ENCODE measurements around the gene LMNA. TPM values are rescaled to one million over a fixed set of nuclear protein-coding genes. Genes with fewer than 3 reads are reported as not detected.

The LMNA gene
- total and polyA plus RNA-seq, 7 experiments from 2014 or later, result 0.20 to 470 (median 11.8) TPM; not detected in 1

GRCh38 chr1:156089704-156090103 is 24.8 kb upstream of the LMNA start:
- peak overlapping the region in 1 of 9 donors; percentile 38 for H3K27ac Mint-ChIP-seq
- no peak overlapping the region for H3K27ac ChIP-seq (ENCODE audit: low read depth, low read length)
- no peak for ATAC-seq
- intact Hi-C loops (cut with micrococcal nuclease), result loop anchor here (1.0 to 5.0 kb wide), 5 partner anchors 17 to 358 kb away; no protein-coding TSS in a partner anchor
- H3K36me3 ChIP-seq (ENCODE audit: control insufficient read depth in 2 of 3, insufficient read depth in 3 of 3, low read length in 3 of 3), result no peaks in the 10 kb centered on the region
- H3K27me3 Mint-ChIP-seq, result peaks cover 14 to 65% (median 28%) of the 10 kb centered on the region in 5 donors
- CTCF ChIA-PET, result interaction anchor here (0.6 to 20.3 kb wide), 8 partner anchors 9 to 137 kb away, joined by 3 to 340 read pairs (median 4); no protein-coding TSS in a partner anchor
- DNase-seq, result no peak
- H3K9me3 ChIP-seq (ENCODE audit: control insufficient read depth in 2 of 3, low read length in 3 of 3), result no peaks in the 10 kb centered on the region
- no peaks in the 10 kb centered on the region for H3K36me3 Mint-ChIP-seq
- H3K9me3 Mint-ChIP-seq, result no peaks in the 10 kb centered on the region
- POLR2A ChIA-PET, result interaction anchor here (3.7 kb wide), 1 partner anchor 40 kb away, joined by 24 read pairs; no protein-coding TSS in a partner anchor
- peaks cover 2 to 7% of the 10 kb centered on the region in 2 donors for H3K27me3 ChIP-seq (ENCODE audit: control insufficient read depth in 2 of 2, insufficient read depth in 2 of 2, low read length in 2 of 2)
- H3K4me1 ChIP-seq (ENCODE audit: control insufficient read depth in 2 of 2, insufficient read depth in 2 of 2, low read length in 2 of 2), result no peaks in the 10 kb centered on the region
- no peak overlapping the region for H3K4me3 ChIP-seq (ENCODE audit: low read length)
- H3K4me1 Mint-ChIP-seq, result peaks cover 0 to 8% (median 6%) of the 10 kb centered on the region in 7 donors
- no peak overlapping the region for H3K4me3 Mint-ChIP-seq

GRCh38 chr1:156090138-156090839 is 24.2 kb upstream of the LMNA start:
- H3K4me3 Mint-ChIP-seq, result no peak overlapping the region
- H3K27ac Mint-ChIP-seq, result peak overlapping the region in 4 of 9 donors; percentile 3 to 70 (median 24)

GRCh38 chr1:156090840-156091188 is 23.7 kb upstream of the LMNA start:
- Mint-ChIP-seq H3K4me1 (peaks cover 5 to 13% (median 9%) of the 10 kb centered on the region in 7 donors), H3K4me3 (no peak overlapping the region), H3K36me3 (no peaks in the 10 kb centered on the region), H3K27me3 (peaks cover 5 to 57% (median 19%) of the 10 kb centered on the region in 5 donors), H3K27ac (peak overlapping the region in 5 of 9 donors; percentile 3 to 76 (median 40)), H3K9me3 (no peaks in the 10 kb centered on the region)
- Histone ChIP-seq H3K9me3 (ENCODE audit: control insufficient read depth in 2 of 3, low read length in 3 of 3) (no peaks in the 10 kb centered on the region), H3K27ac (ENCODE audit: low read depth, low read length) (no peak overlapping the region), H3K4me1 (ENCODE audit: control insufficient read depth in 2 of 2, insufficient read depth in 2 of 2, low read length in 2 of 2) (peaks cover 2 to 4% of the 10 kb centered on the region in 2 donors), H3K36me3 (ENCODE audit: control insufficient read depth in 2 of 3, insufficient read depth in 3 of 3, low read length in 3 of 3) (no peaks in the 10 kb centered on the region), H3K27me3 (ENCODE audit: control insufficient read depth in 2 of 2, insufficient read depth in 2 of 2, low read length in 2 of 2) (no peaks in the 10 kb centered on the region), H3K4me3 (ENCODE audit: low read length) (no peak overlapping the region)
- DNase-seq, result peak; percentile 69 to 86 (median 82)
- intact Hi-C loops (cut with micrococcal nuclease), result loop anchor here (1.0 to 5.0 kb wide), 5 partner anchors 16 to 356 kb away; no protein-coding TSS in a partner anchor
- ChIA-PET POLR2A (interaction anchor here (1.1 to 3.7 kb wide), 2 partner anchors 9 to 38 kb away, joined by 3 to 24 read pairs; no protein-coding TSS in a partner anchor), CTCF (interaction anchor here (0.6 to 20.3 kb wide), 10 partner anchors 10 to 247 kb away, joined by 3 to 340 read pairs (median 4); partner anchors contain the start of gene LMNA)
- ATAC-seq, result peak; percentile 97

More at GRCh38 chr1:156090138-156090839, 24.2 kb upstream of the LMNA start:
- Histone ChIP-seq H3K4me3 (ENCODE audit: low read length) (no peak overlapping the region), H3K36me3 (ENCODE audit: control insufficient read depth in 2 of 3, insufficient read depth in 3 of 3, low read length in 3 of 3) (no peaks in the 10 kb centered on the region), H3K27me3 (ENCODE audit: control insufficient read depth in 2 of 2, insufficient read depth in 2 of 2, low read length in 2 of 2) (peaks cover 0 to 3% of the 10 kb centered on the region in 2 donors), H3K9me3 (ENCODE audit: control insufficient read depth in 2 of 3, low read length in 3 of 3) (no peaks in the 10 kb centered on the region), H3K27ac (ENCODE audit: low read depth, low read length) (no peak overlapping the region), H3K4me1 (ENCODE audit: control insufficient read depth in 2 of 2, insufficient read depth in 2 of 2, low read length in 2 of 2) (no peaks in the 10 kb centered on the region)
- ChIA-PET CTCF (interaction anchor here (0.6 to 20.3 kb wide), 11 partner anchors 8 to 247 kb away, joined by 3 to 340 read pairs (median 3); partner anchors contain the start of gene LMNA), POLR2A (interaction anchor here (1.1 to 3.7 kb wide), 2 partner anchors 10 to 39 kb away, joined by 3 to 24 read pairs; no protein-coding TSS in a partner anchor)
- DNase-seq (no peak), ATAC-seq (peak; percentile 55)
- no peaks in the 10 kb centered on the region for H3K36me3 Mint-ChIP-seq
- peaks cover 8 to 63% (median 24%) of the 10 kb centered on the region in 5 donors for H3K27me3 Mint-ChIP-seq
- no peaks in the 10 kb centered on the region for H3K9me3 Mint-ChIP-seq
- intact Hi-C loops (cut with micrococcal nuclease), result loop anchor here (1.0 to 5.0 kb wide), 5 partner anchors 17 to 357 kb away; no protein-coding TSS in a partner anchor
- peaks cover 0 to 10% (median 7%) of the 10 kb centered on the region in 7 donors for H3K4me1 Mint-ChIP-seq

GRCh38 chr1:156091610-156092009 is 22.9 kb upstream of the LMNA start:
- Mint-ChIP-seq H3K36me3 (no peaks in the 10 kb centered on the region), H3K9me3 (no peaks in the 10 kb centered on the region), H3K4me1 (peaks cover 13 to 21% (median 16%) of the 10 kb centered on the region in 7 donors), H3K4me3 (no peak overlapping the region), H3K27me3 (peaks cover 5 to 53% (median 17%) of the 10 kb centered on the region in 5 donors), H3K27ac (no peak overlapping the region)
- no peak for ATAC-seq
- Histone ChIP-seq H3K27ac (ENCODE audit: low read depth, low read length) (no peak overlapping the region), H3K36me3 (ENCODE audit: control insufficient read depth in 2 of 3, insufficient read depth in 3 of 3, low read length in 3 of 3) (no peaks in the 10 kb centered on the region), H3K4me3 (ENCODE audit: low read length) (no peak overlapping the region), H3K27me3 (ENCODE audit: control insufficient read depth in 2 of 2, insufficient read depth in 2 of 2, low read length in 2 of 2) (no peaks in the 10 kb centered on the region), H3K9me3 (ENCODE audit: control insufficient read depth in 2 of 3, low read length in 3 of 3) (no peaks in the 10 kb centered on the region), H3K4me1 (ENCODE audit: control insufficient read depth in 2 of 2, insufficient read depth in 2 of 2, low read length in 2 of 2) (peaks cover 10 to 12% of the 10 kb centered on the region in 2 donors)
- ChIA-PET CTCF (interaction anchor here (0.9 to 20.3 kb wide), 5 partner anchors 9 to 134 kb away, joined by 3 to 340 read pairs (median 8); no protein-coding TSS in a partner anchor), POLR2A (interaction anchor here (1.1 to 3.7 kb wide), 2 partner anchors 8 to 38 kb away, joined by 3 to 24 read pairs; no protein-coding TSS in a partner anchor)
- intact Hi-C loops (cut with micrococcal nuclease), result loop anchor here (2.0 to 5.0 kb wide), 3 partner anchors 15 to 356 kb away; no protein-coding TSS in a partner anchor
- no peak for DNase-seq

- H3K4me1 Mint-ChIP-seq, result peaks cover 19 to 45% (median 26%) of the 10 kb centered on the region in 7 donors
Observed at GRCh38 chr1:156095906-156096508, 18.5 kb upstream of the LMNA start.

More at GRCh38 chr1:156095906-156096508, 18.5 kb upstream of the LMNA start:
- ChIA-PET CTCF (interaction anchor here (1.0 to 20.3 kb wide), 10 partner anchors 10 to 154 kb away, joined by 3 to 340 read pairs (median 4); partner anchors contain the start of gene LMNA), POLR2A (interaction anchor here (0.7 to 5.0 kb wide), 7 partner anchors 10 to 129 kb away, joined by 3 to 49 read pairs (median 4); no protein-coding TSS in a partner anchor)
- Histone ChIP-seq H3K27ac (ENCODE audit: low read depth, low read length) (peak overlapping the region; percentile 63), H3K4me1 (ENCODE audit: control insufficient read depth in 2 of 2, insufficient read depth in 2 of 2, low read length in 2 of 2) (peaks cover 18 to 22% of the 10 kb centered on the region in 2 donors), H3K36me3 (ENCODE audit: control insufficient read depth in 2 of 3, insufficient read depth in 3 of 3, low read length in 3 of 3) (no peaks in the 10 kb centered on the region), H3K9me3 (ENCODE audit: control insufficient read depth in 2 of 3, low read length in 3 of 3) (no peaks in the 10 kb centered on the region), H3K27me3 (ENCODE audit: control insufficient read depth in 2 of 2, insufficient read depth in 2 of 2, low read length in 2 of 2) (no peaks in the 10 kb centered on the region), H3K4me3 (ENCODE audit: low read length) (no peak overlapping the region)
- peak overlapping the region in 4 of 10 donors; percentile 4 to 78 (median 75) for H3K4me3 Mint-ChIP-seq
- ATAC-seq (no peak), DNase-seq (no peak)
- H3K9me3 Mint-ChIP-seq, result peaks cover 0 to 2% (median 0%) of the 10 kb centered on the region in 11 donors
- H3K27ac Mint-ChIP-seq, result peak overlapping the region in 7 of 9 donors; percentile 60 to 95 (median 91)
- no peaks in the 10 kb centered on the region for H3K36me3 Mint-ChIP-seq
- H3K27me3 Mint-ChIP-seq, result peaks cover 0 to 49% (median 0%) of the 10 kb centered on the region in 5 donors
- intact Hi-C loops (cut with micrococcal nuclease), result loop anchor here (1.0 to 2.0 kb wide), 3 partner anchors 19 to 223 kb away; partner anchors contain the start of gene LMNA (in 1 of the 2)
